IPS DF 19.7 (cell line): Measurements from ENCODE around the gene CLCF1.

Source experiments
- DNase-seq: peaks from one replicate; pipeline ENCODE4 v3.0.0-alpha.2; 2013; ENCODE audit warnings: low read depth, low spot score

CLCF1 gene

GRCh38 chr11:67374571-67375281 lies 1.3 kb upstream of the CLCF1 start:
- no peak for DNase-seq

GRCh38 chr11:67373648-67374570 lies 511 bp upstream of the CLCF1 start:
- DNase-seq, result no peak

DNA sequence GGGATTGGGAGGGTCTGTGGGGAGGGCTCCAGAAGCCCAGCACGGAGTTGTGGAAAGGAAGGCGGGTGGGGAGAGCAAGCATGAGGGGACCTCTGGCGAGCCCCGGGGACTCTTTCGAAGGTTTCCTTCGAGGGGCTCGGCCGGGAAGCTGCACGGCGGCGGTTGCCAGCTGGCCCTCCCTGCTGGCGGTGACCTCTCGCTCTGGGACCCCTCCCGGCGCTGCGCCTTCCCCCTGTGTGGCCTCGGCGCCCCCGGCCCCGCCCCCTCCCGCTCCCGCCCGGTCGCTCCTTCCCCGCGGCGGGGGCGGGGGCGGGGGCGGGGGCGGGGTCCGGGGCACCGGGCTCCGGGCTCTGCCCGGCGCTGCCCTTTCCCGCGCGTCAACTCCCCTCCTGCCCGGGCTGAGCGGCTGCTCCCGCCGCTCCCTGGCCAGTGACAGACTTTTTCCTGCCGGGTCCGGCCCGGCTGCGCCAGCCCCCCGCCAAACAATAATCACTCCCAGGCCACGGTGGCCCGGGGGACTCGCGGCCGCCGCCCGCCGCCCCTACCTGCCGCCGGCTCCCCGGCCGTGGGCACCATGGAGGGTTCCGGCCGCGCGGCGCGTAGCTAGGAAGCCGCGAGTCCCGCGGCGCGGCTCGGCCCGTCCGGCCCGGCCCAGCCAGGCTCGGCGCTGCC lies 941 bp downstream of the CLCF1 start:
- no peak for DNase-seq

DNA sequence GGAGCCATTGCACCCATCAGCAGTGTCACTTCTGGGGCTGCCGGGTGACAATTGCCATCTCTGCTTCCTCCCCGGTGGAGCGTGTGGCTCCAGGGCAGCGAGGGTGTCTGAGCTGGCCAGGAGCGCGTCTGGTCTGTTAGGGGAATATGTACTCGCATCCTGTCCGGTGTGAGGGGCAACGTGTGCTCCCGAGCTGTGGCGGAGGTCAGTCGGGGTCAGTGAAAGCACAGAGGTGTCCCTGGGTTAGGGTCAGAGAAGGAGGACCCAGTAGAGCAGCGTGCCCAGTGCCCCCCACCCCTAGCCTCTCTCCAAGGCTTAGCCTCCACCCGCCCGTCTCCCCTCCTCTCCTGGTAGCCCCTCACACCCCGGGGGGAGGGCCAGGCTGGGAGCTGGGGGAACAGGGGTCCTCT lies 1.5 kb downstream of the CLCF1 start:
- no peak for DNase-seq

- DNase-seq, result no peak
These were observed 2.0 kb downstream of the CLCF1 start for GRCh38 chr11:67371189-67371910.

GRCh38 chr11:67370351-67371076 lies 2.9 kb downstream of the CLCF1 start:
- no peak for DNase-seq

GRCh38 chr11:67369801-67370284 lies 3.6 kb downstream of the CLCF1 start:
- DNase-seq, result no peak

DNA sequence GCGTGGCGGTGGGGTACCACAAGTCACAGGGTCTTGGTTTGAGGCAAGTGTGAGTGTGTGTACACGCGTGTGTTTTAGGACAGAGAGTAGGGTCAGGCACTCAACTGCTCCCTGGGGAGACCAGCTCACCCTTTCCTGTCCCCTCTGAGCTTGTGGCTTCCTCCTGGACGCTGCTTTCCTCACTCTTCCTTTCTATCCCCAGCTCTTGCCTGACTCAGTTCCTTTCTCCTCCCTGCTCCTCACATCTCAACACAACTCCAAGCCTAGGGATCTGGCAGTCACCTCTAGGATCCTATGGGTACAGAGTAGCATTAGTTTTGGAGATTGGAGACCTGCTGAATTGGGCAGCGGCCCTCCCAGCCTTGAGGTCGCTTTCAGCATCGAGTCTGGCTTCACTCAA lies 4.1 kb downstream of the CLCF1 start:
- DNase-seq, result no peak

- DNase-seq, result no peak
These were observed 4.8 kb downstream of the CLCF1 start for GRCh38 chr11:67368621-67369020.

GRCh38 chr11:67367761-67368227 lies 5.6 kb downstream of the CLCF1 start:
- no peak for DNase-seq

GRCh38 chr11:67366961-67367760 lies 6.2 kb downstream of the CLCF1 start:
- DNase-seq, result no peak

GRCh38 chr11:67366546-67366945 lies 6.9 kb downstream of the CLCF1 start:
- DNase-seq, result no peak

DNA sequence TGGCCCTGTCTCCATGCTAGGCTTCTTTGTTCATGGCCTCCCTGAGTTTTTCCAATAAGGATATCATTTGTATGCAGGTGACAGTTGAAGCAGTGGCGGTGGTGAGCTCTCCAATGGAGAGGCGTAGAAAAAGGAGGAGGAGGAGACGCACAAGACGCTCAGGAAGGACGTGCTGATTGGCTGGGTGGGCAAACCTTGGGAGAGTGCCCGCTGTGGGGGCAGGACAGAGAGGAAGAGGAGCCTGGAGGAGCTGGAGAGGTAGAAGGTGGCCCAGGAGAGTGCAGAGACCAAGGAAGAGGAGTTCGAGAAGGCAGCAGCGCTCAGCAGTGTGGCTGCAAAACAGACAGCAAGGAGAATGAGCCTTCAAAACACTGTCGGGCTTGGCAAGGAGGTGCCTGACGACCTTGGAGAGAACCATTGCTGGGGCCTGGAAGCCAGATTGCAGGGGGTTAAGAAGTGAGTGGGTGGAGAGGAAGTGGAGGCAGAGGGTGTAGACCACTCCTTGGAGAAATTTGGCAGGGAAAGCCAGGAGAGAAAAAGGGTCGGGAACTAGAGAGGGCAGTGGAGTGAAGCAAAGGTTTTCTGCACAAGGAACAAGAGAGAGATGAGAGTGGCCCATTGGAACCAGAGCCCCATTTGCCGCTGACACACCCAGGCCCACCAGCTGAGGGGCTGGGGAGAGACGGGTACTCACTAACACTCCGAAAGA lies 7.5 kb downstream of the CLCF1 start:
- DNase-seq, result no peak

DNA sequence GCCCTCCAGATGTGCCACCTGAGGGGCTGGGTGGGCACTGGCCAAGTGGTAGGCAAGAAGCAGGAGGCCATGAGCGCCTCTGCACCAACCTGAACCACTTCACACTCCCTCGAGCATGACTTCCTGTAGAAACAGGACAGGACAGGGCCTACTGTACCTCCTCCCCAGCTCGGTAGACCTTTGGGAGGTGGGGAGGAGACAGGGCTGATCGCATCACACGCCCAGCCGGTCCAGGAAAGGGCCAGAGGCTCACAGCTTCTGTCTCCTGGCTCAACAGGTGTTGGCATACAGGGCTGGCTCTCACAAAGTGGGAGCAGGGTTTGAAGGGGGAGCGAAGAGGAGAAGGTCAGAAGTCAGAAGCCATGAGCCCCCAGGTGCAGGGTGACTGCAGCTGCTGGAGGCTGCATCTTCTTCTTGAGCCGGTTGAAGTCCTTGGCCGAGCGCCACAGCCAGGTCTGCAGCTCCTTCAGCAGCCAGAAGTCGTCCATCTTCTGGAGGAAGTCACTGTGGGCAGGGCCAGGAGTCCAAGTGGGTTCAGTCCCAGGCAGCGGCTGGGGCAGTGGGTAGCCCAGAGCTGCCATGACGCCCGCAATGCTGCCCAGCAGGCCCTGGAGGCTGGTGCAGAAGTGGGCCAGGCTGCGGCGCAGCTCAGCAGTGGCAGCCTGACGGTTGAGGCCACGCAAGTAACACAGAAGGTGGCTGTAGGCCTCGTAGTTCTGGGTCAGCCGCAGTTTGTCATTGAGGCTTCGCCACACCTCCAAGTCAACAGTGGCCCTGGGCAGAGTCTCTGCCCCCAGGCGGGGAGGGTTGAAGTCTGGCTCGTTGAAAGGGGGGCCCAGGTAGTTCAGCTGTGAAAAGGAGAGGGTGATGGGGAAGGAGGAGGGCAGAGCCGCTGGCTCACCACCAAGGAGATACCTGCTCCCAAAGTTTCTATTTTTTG lies 8.3 kb downstream of the CLCF1 start:
- no peak for DNase-seq

- no peak for DNase-seq
These were observed 9.2 kb downstream of the CLCF1 start for GRCh38 chr11:67364169-67364568.

GRCh38 chr11:67357831-67358670 lies 15.3 kb downstream of the CLCF1 start:
- no peak for DNase-seq
